Effector memory CD8-positive, alpha-beta T cell (primary cell): ENCODE results near the gene SLBP.

Experiments
- ATAC-seq: fragments of 150-1000 bp; cut with Tn5 transposase; replicated peaks from 2 replicates; pipeline ENCODE4 v1.10.0; 2021; ENCODE audit warnings: mild to moderate bottlenecking, moderate library complexity
- DNase-seq, 3 experiments: peaks; one replicate each; pipeline ENCODE4 v3.0.0; 2021
- H3K27ac Mint-ChIP-seq, 2 donors: one replicate each; pipeline ENCODE4 v1.8.0; 2022; ENCODE audit warnings: mild to moderate bottlenecking in 2 of 2, mixed read lengths in 2 of 2, moderate library complexity in 2 of 2
- H3K27me3 Mint-ChIP-seq, 2 donors: one replicate each; pipeline ENCODE4 v1.8.0; 2022; ENCODE audit warnings: mixed read lengths in 2 of 2
- H3K36me3 Mint-ChIP-seq: one replicate; pipeline ENCODE4 v1.8.0; 2022; ENCODE audit warnings: mild to moderate bottlenecking, moderate library complexity, mixed read lengths; ENCODE audit not compliant: insufficient read depth
- H3K4me1 Mint-ChIP-seq, 2 donors: one replicate each; pipeline ENCODE4 v1.8.0; 2022; ENCODE audit warnings: low read depth in 2 of 2, mixed read lengths in 2 of 2
- H3K4me3 Mint-ChIP-seq, 2 donors: one replicate each; pipeline ENCODE4 v1.8.0; 2022; ENCODE audit warnings: mild to moderate bottlenecking in 2 of 2, mixed read lengths in 2 of 2, moderate library complexity in 2 of 2
- H3K9me3 Mint-ChIP-seq, 2 donors: one replicate each; pipeline ENCODE4 v1.8.0; 2022; ENCODE audit warnings: mixed read lengths in 2 of 2

Gene SLBP

GRCh38 chr4:1717129-1718094 lies 5.3 kb upstream of the SLBP start:
- Mint-ChIP-seq H3K27me3 (no peaks in the 10 kb centered on the region), H3K27ac (peak overlapping the region in 1 of 2 donors; percentile 20), H3K36me3 (peaks cover 25% of the 10 kb centered on the region), H3K9me3 (no peaks in the 10 kb centered on the region), H3K4me1 (peaks cover 35 to 42% of the 10 kb centered on the region in 2 donors), H3K4me3 (no peak overlapping the region)
- ATAC-seq (no peak), DNase-seq (no peak)

GRCh38 chr4:1716065-1716945 lies 4.2 kb upstream of the SLBP start:
- peaks cover 31 to 39% of the 10 kb centered on the region in 2 donors for H3K4me1 Mint-ChIP-seq
- H3K4me3 Mint-ChIP-seq: no peak overlapping the region
- no peak for DNase-seq
- H3K9me3 Mint-ChIP-seq: no peaks in the 10 kb centered on the region
- H3K27me3 Mint-ChIP-seq: no peaks in the 10 kb centered on the region
- no peak overlapping the region for H3K27ac Mint-ChIP-seq
- no peak for ATAC-seq
- H3K36me3 Mint-ChIP-seq: peaks cover 29% of the 10 kb centered on the region

GRCh38 chr4:1715002-1715758 lies 3.1 kb upstream of the SLBP start:
- Mint-ChIP-seq H3K9me3 (no peaks in the 10 kb centered on the region), H3K36me3 (peaks cover 31% of the 10 kb centered on the region)
- no peak for DNase-seq

GRCh38 chr4:1714303-1715001 lies 2.3 kb upstream of the SLBP start:
- Mint-ChIP-seq H3K9me3 (no peaks in the 10 kb centered on the region), H3K4me3 (peak overlapping the region; percentile 96), H3K27me3 (no peaks in the 10 kb centered on the region), H3K27ac (peak overlapping the region; percentile 93 to 99), H3K4me1 (peaks cover 41 to 49% of the 10 kb centered on the region in 2 donors), H3K36me3 (peaks cover 36% of the 10 kb centered on the region)
- ATAC-seq (no peak), DNase-seq (no peak)

More at GRCh38 chr4:1715002-1715758, 3.1 kb upstream of the SLBP start:
- Mint-ChIP-seq H3K4me1 (peaks cover 41 to 46% of the 10 kb centered on the region in 2 donors), H3K4me3 (peak overlapping the region; percentile 17 to 96), H3K27me3 (no peaks in the 10 kb centered on the region), H3K27ac (peak overlapping the region; percentile 93 to 99)
- no peak for ATAC-seq

GRCh38 chr4:1713003-1713851 lies 1.1 kb upstream of the SLBP start:
- Mint-ChIP-seq H3K36me3 (peaks cover 41% of the 10 kb centered on the region), H3K27me3 (no peaks in the 10 kb centered on the region), H3K4me3 (peak overlapping the region; percentile 96), H3K9me3 (no peaks in the 10 kb centered on the region), H3K4me1 (peaks cover 49 to 51% of the 10 kb centered on the region in 2 donors), H3K27ac (peak overlapping the region; percentile 93 to 99)
- DNase-seq (no peak), ATAC-seq (peak; percentile 0)

- peak in 1 of 3 experiments; percentile 38 for DNase-seq
- H3K4me1 Mint-ChIP-seq: peaks cover 49 to 55% of the 10 kb centered on the region in 2 donors
- peak overlapping the region; percentile 94 to 96 for H3K4me3 Mint-ChIP-seq
- H3K9me3 Mint-ChIP-seq: no peaks in the 10 kb centered on the region
- peak overlapping the region; percentile 89 to 96 for H3K27ac Mint-ChIP-seq
- ATAC-seq: peak; percentile 31
- H3K36me3 Mint-ChIP-seq: peaks cover 45% of the 10 kb centered on the region
- H3K27me3 Mint-ChIP-seq: no peaks in the 10 kb centered on the region
Observed at GRCh38 chr4:1711571-1712215, 426 bp downstream of the SLBP start.

- Mint-ChIP-seq H3K36me3 (peaks cover 49% of the 10 kb centered on the region), H3K4me1 (peaks cover 46 to 55% of the 10 kb centered on the region in 2 donors), H3K9me3 (no peaks in the 10 kb centered on the region), H3K4me3 (peak overlapping the region; percentile 94 to 96), H3K27me3 (no peaks in the 10 kb centered on the region), H3K27ac (peak overlapping the region; percentile 89 to 96)
- no peak for ATAC-seq
- DNase-seq: no peak
Observed at GRCh38 chr4:1711055-1711570, 1.0 kb downstream of the SLBP start.

- no peak for ATAC-seq
- Mint-ChIP-seq H3K27me3 (no peaks in the 10 kb centered on the region), H3K36me3 (peaks cover 55% of the 10 kb centered on the region), H3K27ac (peak overlapping the region in 1 of 2 donors; percentile 28), H3K9me3 (no peaks in the 10 kb centered on the region), H3K4me1 (peaks cover 33 to 60% of the 10 kb centered on the region in 2 donors), H3K4me3 (peak overlapping the region in 1 of 2 donors; percentile 94)
- DNase-seq: no peak
Observed at GRCh38 chr4:1708581-1708980, 3.5 kb downstream of the SLBP start.

GRCh38 chr4:1706358-1706757 lies 5.8 kb downstream of the SLBP start:
- Mint-ChIP-seq H3K4me3 (no peak overlapping the region), H3K27ac (peak overlapping the region in 1 of 2 donors; percentile 75)
- no peak for ATAC-seq

GRCh38 chr4:1705732-1706131 lies 6.4 kb downstream of the SLBP start:
- Mint-ChIP-seq H3K9me3 (no peaks in the 10 kb centered on the region), H3K4me1 (peaks cover 22 to 48% of the 10 kb centered on the region in 2 donors), H3K27ac (no peak overlapping the region), H3K4me3 (no peak overlapping the region), H3K36me3 (peaks cover 56% of the 10 kb centered on the region), H3K27me3 (no peaks in the 10 kb centered on the region)
- DNase-seq (no peak), ATAC-seq (no peak)

More at GRCh38 chr4:1706358-1706757, 5.8 kb downstream of the SLBP start:
- no peak for DNase-seq
- Mint-ChIP-seq H3K36me3 (peaks cover 54% of the 10 kb centered on the region), H3K4me1 (peaks cover 26 to 54% of the 10 kb centered on the region in 2 donors), H3K9me3 (no peaks in the 10 kb centered on the region), H3K27me3 (no peaks in the 10 kb centered on the region)

GRCh38 chr4:1703867-1704266 lies 8.3 kb downstream of the SLBP start:
- Mint-ChIP-seq H3K9me3 (no peaks in the 10 kb centered on the region), H3K4me1 (peaks cover 7 to 29% of the 10 kb centered on the region in 2 donors), H3K27me3 (no peaks in the 10 kb centered on the region), H3K36me3 (peaks cover 63% of the 10 kb centered on the region), H3K27ac (peak overlapping the region in 1 of 2 donors; percentile 38), H3K4me3 (no peak overlapping the region)
- ATAC-seq (no peak), DNase-seq (no peak)
